Motor neuron (in vitro differentiated cells): Measurements from ENCODE around the gene CHERP. TPM values are rescaled to one million over a fixed set of nuclear protein-coding genes. Genes with fewer than 3 reads are reported as not detected.

Experiments
- ATAC-seq, 8 experiments: fragments of 200-7000 bp; cut with Tn5 transposase; replicated peaks in 6 of 8; 2 replicates each; pipeline ENCODE4 v1.8.0; 2021; ENCODE audit warnings: mild to moderate bottlenecking in 8 of 8, moderate library complexity in 8 of 8
- H3K27ac ChIP-seq, 2 donors: fragments of 250-450 bp; sonication (Bioruptor Pico); 2 replicates each; pipeline ENCODE4 v1.9.0; 2021; ENCODE audit warnings: antibody characterized with exemption in 2 of 2, mild to moderate bottlenecking in 2 of 2, moderate library complexity in 1 of 2
- H3K4me1 ChIP-seq, 2 donors: fragments of 250-450 bp; sonication (Bioruptor Pico); replicated peaks in 1 of 2; 2 replicates each; pipeline ENCODE4 v1.6.1; 2021; ENCODE audit warnings: antibody characterized with exemption in 2 of 2, mild to moderate bottlenecking in 2 of 2, moderate library complexity in 1 of 2
- H3K4me3 ChIP-seq, 5 donors: fragments of 250-450 bp; sonication (Bioruptor Pico); 2 replicates each; pipeline ENCODE4 v1.9.0; 2021; ENCODE audit warnings: antibody characterized with exemption in 5 of 5, mild to moderate bottlenecking in 5 of 5, moderate library complexity in 4 of 5
- WGBS, 10 experiments: fragments of 450-650 bp; shearing (Covaris generic); methylation state at CpG; one replicate each; pipeline ENCODE4 v1.0.0; 2022; 5-methylcytosine and 5-hydroxymethylcytosine counted together
- in situ Hi-C, 9 experiments: fragments of 400-800 bp; cut with MboI; loops; one replicate each; pipeline ENCODE4 v1.15.0; 2021; ENCODE audit warnings: low sequenced_read_pairs in 9 of 9, low pct_unique_long_range_greater_than_20kb in 2 of 9; ENCODE audit not compliant: unreplicated experiment in 9 of 9
- total RNA-seq, 8 experiments: library from RNA; unstranded; fragments of 300-600 nt; gene quantifications; 2 replicates each; pipeline versions ENCODE4 v1.2.3 to v1.2.4, GENCODE V29; 2022

Gene CHERP, protein sequence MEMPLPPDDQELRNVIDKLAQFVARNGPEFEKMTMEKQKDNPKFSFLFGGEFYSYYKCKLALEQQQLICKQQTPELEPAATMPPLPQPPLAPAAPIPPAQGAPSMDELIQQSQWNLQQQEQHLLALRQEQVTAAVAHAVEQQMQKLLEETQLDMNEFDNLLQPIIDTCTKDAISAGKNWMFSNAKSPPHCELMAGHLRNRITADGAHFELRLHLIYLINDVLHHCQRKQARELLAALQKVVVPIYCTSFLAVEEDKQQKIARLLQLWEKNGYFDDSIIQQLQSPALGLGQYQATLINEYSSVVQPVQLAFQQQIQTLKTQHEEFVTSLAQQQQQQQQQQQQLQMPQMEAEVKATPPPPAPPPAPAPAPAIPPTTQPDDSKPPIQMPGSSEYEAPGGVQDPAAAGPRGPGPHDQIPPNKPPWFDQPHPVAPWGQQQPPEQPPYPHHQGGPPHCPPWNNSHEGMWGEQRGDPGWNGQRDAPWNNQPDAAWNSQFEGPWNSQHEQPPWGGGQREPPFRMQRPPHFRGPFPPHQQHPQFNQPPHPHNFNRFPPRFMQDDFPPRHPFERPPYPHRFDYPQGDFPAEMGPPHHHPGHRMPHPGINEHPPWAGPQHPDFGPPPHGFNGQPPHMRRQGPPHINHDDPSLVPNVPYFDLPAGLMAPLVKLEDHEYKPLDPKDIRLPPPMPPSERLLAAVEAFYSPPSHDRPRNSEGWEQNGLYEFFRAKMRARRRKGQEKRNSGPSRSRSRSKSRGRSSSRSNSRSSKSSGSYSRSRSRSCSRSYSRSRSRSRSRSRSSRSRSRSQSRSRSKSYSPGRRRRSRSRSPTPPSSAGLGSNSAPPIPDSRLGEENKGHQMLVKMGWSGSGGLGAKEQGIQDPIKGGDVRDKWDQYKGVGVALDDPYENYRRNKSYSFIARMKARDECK
- total RNA-seq = 10 to 100 TPM in 4 of 8 experiments, 1 to 10 TPM in 4; 5.4 to 42.8 (median 14.1) TPM

GRCh38 chr19:16542045-16542909 lies at the start of gene CHERP:
TSS of gene CHERP (minus strand) at chr19:16542437. CDS start at chr19:16542378, 59 bp downstream.
- Histone ChIP-seq H3K4me3 (peak within 1 kb of the TSS; percentile 88 to 100 (median 93)), H3K27ac (peak within 1 kb of the TSS; percentile 90 to 97), H3K4me1 (peaks cover 15 to 16% of the 10 kb centered on the region in 2 donors)
- 0 to 5% (median 1%) methylated on average over 5 to 15 of the region's 108 CpGs; no CpG with 5 or more reads in 6 of the 10 experiments for WGBS, 10 experiments
- in situ Hi-C loops = no loop called here
- peak; percentile 74 to 91 (median 86) for ATAC-seq

GRCh38 chr19:16590876-16591802 lies 48.9 kb upstream of the CHERP start:
- 78 to 100% (median 91%) methylated on average over 1 to 8 of the region's 9 CpGs for WGBS, 10 experiments
- in situ Hi-C loops = no loop called here
- no peak for ATAC-seq
- Histone ChIP-seq H3K4me3 (no peak overlapping the region), H3K4me1 (peaks cover 29 to 49% of the 10 kb centered on the region in 2 donors), H3K27ac (no peak overlapping the region)

DNA sequence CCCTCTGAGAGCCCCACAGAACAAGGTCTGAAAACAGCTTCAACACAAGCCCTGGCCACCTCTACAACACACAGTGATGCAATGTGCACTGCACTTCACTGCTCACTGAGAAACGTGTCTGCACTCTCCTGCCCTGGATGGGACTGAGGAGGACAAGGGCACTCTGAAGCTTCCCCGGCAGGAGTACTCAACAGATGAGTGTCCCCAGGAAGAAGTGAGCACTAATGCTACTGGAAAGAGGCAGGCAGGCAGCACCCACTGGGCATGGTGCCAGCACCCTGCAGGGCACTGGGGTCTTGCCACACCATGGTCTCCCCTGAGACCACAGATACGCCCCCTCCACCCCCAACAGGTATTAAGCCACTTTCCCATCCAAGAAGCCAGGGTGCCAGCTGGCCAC lies 47.7 kb upstream of the CHERP start:
- 100% methylated on average over 1 of the region's 3 CpGs; no CpG with 5 or more reads in 9 of the 10 experiments for WGBS, 10 experiments
- no peak for ATAC-seq
- in situ Hi-C loops = no loop called here
- H3K27ac ChIP-seq = peak overlapping the region in 1 of 2 donors; percentile 15
- H3K4me3 ChIP-seq = no peak overlapping the region
- H3K4me1 ChIP-seq = peaks cover 32 to 51% of the 10 kb centered on the region in 2 donors

- in situ Hi-C loops = no loop called here
- WGBS, 10 experiments = 0 to 100% (median 89%) methylated on average over 1 to 8 of the region's 11 CpGs
These were observed 46.8 kb upstream of the CHERP start for GRCh38 chr19:16588824-16589577.

GRCh38 chr19:16587833-16588823 lies 45.9 kb upstream of the CHERP start:
- Histone ChIP-seq H3K4me1 (peaks cover 46 to 67% of the 10 kb centered on the region in 2 donors), H3K27ac (peak overlapping the region in 1 of 2 donors; percentile 12), H3K4me3 (no peak overlapping the region)
- peak in 3 of 8 experiments; percentile 2 to 19 (median 13) for ATAC-seq
- in situ Hi-C loops = no loop called here
- 0 to 80% (median 59%) methylated on average over 1 to 15 of the region's 26 CpGs; no CpG with 5 or more reads in 3 of the 10 experiments for WGBS, 10 experiments

More at GRCh38 chr19:16588824-16589577, 46.8 kb upstream of the CHERP start:
- no peak overlapping the region for H3K4me3 ChIP-seq
- no peak for ATAC-seq
- no peak overlapping the region for H3K27ac ChIP-seq
- H3K4me1 ChIP-seq = peaks cover 39 to 58% of the 10 kb centered on the region in 2 donors

GRCh38 chr19:16586991-16587832 lies 45.0 kb upstream of the CHERP start:
- in situ Hi-C loops = no loop called here
- ATAC-seq = peak in 6 of 8 experiments; percentile 2 to 45 (median 32)
- peak overlapping the region in 1 of 2 donors; percentile 12 for H3K27ac ChIP-seq

GRCh38 chr19:16586477-16586871 lies 44.2 kb upstream of the CHERP start:
- WGBS, 10 experiments = 81 to 100% methylated on average over 1 to 3 of the region's 9 CpGs; no CpG with 5 or more reads in 8 of the 10 experiments
- Histone ChIP-seq H3K27ac (peak overlapping the region in 1 of 2 donors; percentile 27), H3K4me3 (no peak overlapping the region), H3K4me1 (peaks cover 41 to 74% of the 10 kb centered on the region in 2 donors)
- in situ Hi-C loops = no loop called here
- no peak for ATAC-seq

More at GRCh38 chr19:16586991-16587832, 45.0 kb upstream of the CHERP start:
- 0 to 70% (median 33%) methylated on average over 1 to 9 of the region's 20 CpGs; no CpG with 5 or more reads in 4 of the 10 experiments for WGBS, 10 experiments
- Histone ChIP-seq H3K4me1 (peaks cover 46 to 74% of the 10 kb centered on the region in 2 donors), H3K4me3 (no peak overlapping the region)

GRCh38 chr19:16585808-16586476 lies 43.7 kb upstream of the CHERP start:
- no peak overlapping the region for H3K27ac ChIP-seq
- WGBS, 10 experiments = 33 to 100% (median 99%) methylated on average over 1 to 7 of the region's 11 CpGs; no CpG with 5 or more reads in 2 of the 10 experiments
- H3K4me1 ChIP-seq = peaks cover 41 to 72% of the 10 kb centered on the region in 2 donors
- no peak for ATAC-seq
- H3K4me3 ChIP-seq = no peak overlapping the region
- in situ Hi-C loops = no loop called here
